ENCODE measurements around the gene AGBL1.

AGBL1 gene

DNA sequence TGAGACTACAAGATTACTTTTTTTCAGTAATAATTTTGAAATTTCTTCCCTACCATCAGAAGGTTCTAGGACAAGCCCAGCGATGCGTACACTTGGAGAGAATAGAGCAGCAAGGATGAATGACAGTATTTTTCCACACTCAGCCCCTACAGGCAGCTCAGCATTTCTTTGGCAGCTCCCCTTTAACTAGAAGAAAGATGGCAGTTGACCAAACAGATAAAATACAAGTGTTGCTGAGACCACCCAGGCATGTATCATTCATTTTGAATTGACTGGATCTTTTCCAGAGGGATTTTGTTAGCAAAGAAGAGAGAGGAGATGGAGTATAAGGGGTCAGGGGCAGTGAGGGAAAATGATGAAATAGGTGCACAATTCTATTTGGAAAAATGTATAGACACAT, 761.3 kb downstream of the AGBL1 start:
- H3K27ac ChIP-seq (ENCODE audit: extremely low read depth, low read depth, low read length): no peak overlapping the region
- H3K36me3 ChIP-seq (ENCODE audit: control insufficient read depth in 2 of 2, insufficient read depth in 1 of 2, low read length in 2 of 2): no peaks in the 10 kb centered on the region
- POLR2A ChIA-PET: interaction anchor here (0.6 kb wide), 1 partner anchor 48 kb away, joined by 4 read pairs; no protein-coding TSS in a partner anchor
- TF ChIP-seq SP7 (tag by site-specific recombination; IDR thresholded peaks at IDR 0.05) (no peak), HOXC10 (CRISPR knock-in tag; IDR thresholded peaks at IDR 0.05) (no peak), ZNF394 (tag by site-specific recombination; IDR thresholded peaks at IDR 0.05; ENCODE audit: borderline replicate concordance) (no peak), SCRT1 (tag by site-specific recombination; IDR thresholded peaks at IDR 0.05; ENCODE audit: borderline replicate concordance) (no peak), ZNF169 (tag by site-specific recombination; IDR thresholded peaks at IDR 0.05) (no peak), ZNF37A (tag by site-specific recombination; IDR thresholded peaks at IDR 0.05) (no peak), ZNF596 (tag by site-specific recombination; IDR thresholded peaks at IDR 0.05) (no peak), ZNF366 (tag by site-specific recombination; conservative IDR thresholded peaks at IDR 0.05) (no peak), ZNF777 (tag by site-specific recombination; IDR thresholded peaks at IDR 0.05; ENCODE audit: borderline replicate concordance) (no peak), ZNF416 (tag by site-specific recombination; IDR thresholded peaks at IDR 0.05) (no peak), ZXDB (tag by site-specific recombination; IDR thresholded peaks at IDR 0.05) (no peak), ZNF776 (tag by site-specific recombination; IDR thresholded peaks at IDR 0.05; ENCODE audit: borderline replicate concordance) (no peak), ZNF610 (tag by site-specific recombination; IDR thresholded peaks at IDR 0.05; ENCODE audit: borderline replicate concordance) (no peak)
- TF ChIP-seq, protein P1, sequence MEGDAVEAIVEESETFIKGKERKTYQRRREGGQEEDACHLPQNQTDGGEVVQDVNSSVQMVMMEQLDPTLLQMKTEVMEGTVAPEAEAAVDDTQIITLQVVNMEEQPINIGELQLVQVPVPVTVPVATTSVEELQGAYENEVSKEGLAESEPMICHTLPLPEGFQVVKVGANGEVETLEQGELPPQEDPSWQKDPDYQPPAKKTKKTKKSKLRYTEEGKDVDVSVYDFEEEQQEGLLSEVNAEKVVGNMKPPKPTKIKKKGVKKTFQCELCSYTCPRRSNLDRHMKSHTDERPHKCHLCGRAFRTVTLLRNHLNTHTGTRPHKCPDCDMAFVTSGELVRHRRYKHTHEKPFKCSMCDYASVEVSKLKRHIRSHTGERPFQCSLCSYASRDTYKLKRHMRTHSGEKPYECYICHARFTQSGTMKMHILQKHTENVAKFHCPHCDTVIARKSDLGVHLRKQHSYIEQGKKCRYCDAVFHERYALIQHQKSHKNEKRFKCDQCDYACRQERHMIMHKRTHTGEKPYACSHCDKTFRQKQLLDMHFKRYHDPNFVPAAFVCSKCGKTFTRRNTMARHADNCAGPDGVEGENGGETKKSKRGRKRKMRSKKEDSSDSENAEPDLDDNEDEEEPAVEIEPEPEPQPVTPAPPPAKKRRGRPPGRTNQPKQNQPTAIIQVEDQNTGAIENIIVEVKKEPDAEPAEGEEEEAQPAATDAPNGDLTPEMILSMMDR (tag by site-specific recombination; IDR thresholded peaks at IDR 0.05): no peak
- TF ChIP-seq, protein P2, sequence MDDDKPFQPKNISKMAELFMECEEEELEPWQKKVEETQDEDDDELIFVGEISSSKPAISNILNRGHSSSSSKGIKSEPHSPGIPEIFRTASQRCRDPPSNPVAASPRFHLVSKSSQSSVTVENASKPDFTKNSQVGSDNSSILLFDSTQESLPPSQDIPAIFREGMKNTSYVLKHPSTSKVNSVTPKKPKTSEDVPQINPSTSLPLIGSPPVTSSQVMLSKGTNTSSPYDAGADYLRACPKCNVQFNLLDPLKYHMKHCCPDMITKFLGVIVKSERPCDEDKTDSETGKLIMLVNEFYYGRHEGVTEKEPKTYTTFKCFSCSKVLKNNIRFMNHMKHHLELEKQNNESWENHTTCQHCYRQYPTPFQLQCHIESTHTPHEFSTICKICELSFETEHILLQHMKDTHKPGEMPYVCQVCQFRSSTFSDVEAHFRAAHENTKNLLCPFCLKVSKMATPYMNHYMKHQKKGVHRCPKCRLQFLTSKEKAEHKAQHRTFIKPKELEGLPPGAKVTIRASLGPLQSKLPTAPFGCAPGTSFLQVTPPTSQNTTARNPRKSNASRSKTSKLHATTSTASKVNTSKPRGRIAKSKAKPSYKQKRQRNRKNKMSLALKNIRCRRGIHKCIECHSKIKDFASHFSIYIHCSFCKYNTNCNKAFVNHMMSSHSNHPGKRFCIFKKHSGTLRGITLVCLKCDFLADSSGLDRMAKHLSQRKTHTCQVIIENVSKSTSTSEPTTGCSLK (tag by site-specific recombination; IDR thresholded peaks at IDR 0.05): no peak
- no peaks in the 10 kb centered on the region; the same call in 1 of the 2 replicates for H3K9me3 ChIP-seq (ENCODE audit: control insufficient read depth, insufficient read depth, low read depth, low read length)
- no peak overlapping the region for H3K4me3 ChIP-seq (ENCODE audit: low read depth, low read length)
- CTCF ChIA-PET: interaction anchor here (0.6 to 0.7 kb wide), 2 partner anchors 16 to 533 kb away, joined by 3 to 5 read pairs; no protein-coding TSS in a partner anchor
- H3K4me1 ChIP-seq (ENCODE audit: control insufficient read depth, insufficient read depth, low read length): peaks cover 22% of the 10 kb centered on the region

DNA sequence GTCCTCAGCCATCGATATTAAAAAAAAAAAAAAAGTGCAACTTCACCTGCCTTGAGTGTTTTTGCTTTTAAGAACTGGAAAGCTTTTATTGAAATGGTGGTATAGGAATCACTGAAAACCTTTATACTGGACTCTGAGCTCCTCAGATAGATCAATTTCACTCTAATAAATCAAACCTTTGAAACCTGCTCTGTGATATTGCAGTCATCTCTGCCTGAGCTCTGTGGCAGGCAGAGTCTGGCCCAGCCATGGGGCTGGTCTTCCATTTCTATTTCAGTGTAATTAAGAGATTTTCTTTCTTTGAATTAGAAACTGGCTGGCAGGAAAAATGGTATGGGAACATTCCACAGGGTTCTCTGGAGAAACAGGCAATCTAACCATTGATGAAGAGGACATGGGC, 762.5 kb downstream of the AGBL1 start:
- Histone ChIP-seq H3K9me3 (ENCODE audit: control insufficient read depth, insufficient read depth, low read depth, low read length) (no peaks in the 10 kb centered on the region; the same call in 1 of the 2 replicates), H3K27ac (ENCODE audit: extremely low read depth, low read depth, low read length) (no peak overlapping the region), H3K4me1 (ENCODE audit: control insufficient read depth, insufficient read depth, low read length) (peaks cover 11% of the 10 kb centered on the region), H3K4me3 (ENCODE audit: low read depth, low read length) (no peak overlapping the region), H3K36me3 (ENCODE audit: control insufficient read depth in 2 of 2, insufficient read depth in 1 of 2, low read length in 2 of 2) (no peaks in the 10 kb centered on the region; a peak in 1 of 3 replicates)
- CTCF ChIA-PET: no interaction called here
- TF ChIP-seq, protein P3, sequence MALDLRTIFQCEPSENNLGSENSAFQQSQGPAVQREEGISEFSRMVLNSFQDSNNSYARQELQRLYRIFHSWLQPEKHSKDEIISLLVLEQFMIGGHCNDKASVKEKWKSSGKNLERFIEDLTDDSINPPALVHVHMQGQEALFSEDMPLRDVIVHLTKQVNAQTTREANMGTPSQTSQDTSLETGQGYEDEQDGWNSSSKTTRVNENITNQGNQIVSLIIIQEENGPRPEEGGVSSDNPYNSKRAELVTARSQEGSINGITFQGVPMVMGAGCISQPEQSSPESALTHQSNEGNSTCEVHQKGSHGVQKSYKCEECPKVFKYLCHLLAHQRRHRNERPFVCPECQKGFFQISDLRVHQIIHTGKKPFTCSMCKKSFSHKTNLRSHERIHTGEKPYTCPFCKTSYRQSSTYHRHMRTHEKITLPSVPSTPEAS (tag by site-specific recombination; IDR thresholded peaks at IDR 0.05): no peak
- TF ChIP-seq ZNF274 (IDR thresholded peaks at IDR 0.05; ENCODE audit: low read length): no peak
- TF ChIP-seq ZNF274 (tag by site-specific recombination; IDR thresholded peaks at IDR 0.05; ENCODE audit: borderline replicate concordance): no peak
- no peak for TF ChIP-seq KLF8 (tag by site-specific recombination; IDR thresholded peaks at IDR 0.05)
- TF ChIP-seq ZNF624 (tag by site-specific recombination; IDR thresholded peaks at IDR 0.05): no peak
- TF ChIP-seq, protein P4, sequence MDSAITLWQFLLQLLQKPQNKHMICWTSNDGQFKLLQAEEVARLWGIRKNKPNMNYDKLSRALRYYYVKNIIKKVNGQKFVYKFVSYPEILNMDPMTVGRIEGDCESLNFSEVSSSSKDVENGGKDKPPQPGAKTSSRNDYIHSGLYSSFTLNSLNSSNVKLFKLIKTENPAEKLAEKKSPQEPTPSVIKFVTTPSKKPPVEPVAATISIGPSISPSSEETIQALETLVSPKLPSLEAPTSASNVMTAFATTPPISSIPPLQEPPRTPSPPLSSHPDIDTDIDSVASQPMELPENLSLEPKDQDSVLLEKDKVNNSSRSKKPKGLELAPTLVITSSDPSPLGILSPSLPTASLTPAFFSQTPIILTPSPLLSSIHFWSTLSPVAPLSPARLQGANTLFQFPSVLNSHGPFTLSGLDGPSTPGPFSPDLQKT (IDR thresholded peaks at IDR 0.05; ENCODE audit: borderline replicate concordance, low read depth, low read length): no peak
- TF ChIP-seq ZNF791 (tag by site-specific recombination; IDR thresholded peaks at IDR 0.05): no peak
- no peak for TF ChIP-seq ZNF555 (tag by site-specific recombination; conservative IDR thresholded peaks at IDR 0.05)
- TF ChIP-seq ZNF394 (tag by site-specific recombination; IDR thresholded peaks at IDR 0.05; ENCODE audit: borderline replicate concordance): no peak
- no peak for TF ChIP-seq ZNF391 (tag by site-specific recombination; IDR thresholded peaks at IDR 0.05; ENCODE audit: borderline replicate concordance, low read depth)
- no peak for TF ChIP-seq ZNF433 (tag by site-specific recombination; IDR thresholded peaks at IDR 0.05; ENCODE audit: low read depth)
- TF ChIP-seq, protein P5, sequence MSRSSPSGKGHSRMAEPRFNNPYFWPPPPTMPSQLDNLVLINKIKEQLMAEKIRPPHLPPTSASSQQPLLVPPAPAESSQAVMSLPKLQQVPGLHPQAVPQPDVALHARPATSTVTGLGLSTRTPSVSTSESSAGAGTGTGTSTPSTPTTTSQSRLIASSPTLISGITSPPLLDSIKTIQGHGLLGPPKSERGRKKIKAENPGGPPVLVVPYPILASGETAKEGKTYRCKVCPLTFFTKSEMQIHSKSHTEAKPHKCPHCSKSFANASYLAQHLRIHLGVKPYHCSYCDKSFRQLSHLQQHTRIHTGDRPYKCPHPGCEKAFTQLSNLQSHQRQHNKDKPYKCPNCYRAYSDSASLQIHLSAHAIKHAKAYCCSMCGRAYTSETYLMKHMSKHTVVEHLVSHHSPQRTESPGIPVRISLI (tag by site-specific recombination; IDR thresholded peaks at IDR 0.05): no peak
- no peak for TF ChIP-seq ZNF843 (tag by site-specific recombination; IDR thresholded peaks at IDR 0.05)
- TF ChIP-seq ZNF366 (tag by site-specific recombination; conservative IDR thresholded peaks at IDR 0.05): no peak
- POLR2A ChIA-PET: no interaction called here
